ENCODE measurements around the gene DEFB114.

DNA sequence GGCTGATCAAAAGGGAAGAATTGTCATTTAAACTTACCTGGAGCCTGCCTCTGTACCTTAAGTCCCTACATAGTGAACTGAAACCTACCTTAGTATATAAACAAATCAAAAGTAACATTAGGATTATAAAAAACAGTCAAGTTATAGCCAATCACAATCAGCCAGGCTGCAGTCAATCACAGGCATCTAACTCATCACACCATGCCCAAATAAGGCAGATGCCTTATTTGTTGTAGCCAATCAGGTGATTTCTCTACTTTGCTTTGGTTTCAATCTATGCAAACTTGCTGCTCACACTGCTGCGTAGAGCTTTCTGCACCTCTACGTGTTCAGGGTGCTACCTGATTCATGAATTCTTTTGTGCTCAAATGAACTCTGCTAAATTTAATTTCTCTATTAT, 23.8 kb upstream of the DEFB114 start:
- TF ChIP-seq, protein P1, sequence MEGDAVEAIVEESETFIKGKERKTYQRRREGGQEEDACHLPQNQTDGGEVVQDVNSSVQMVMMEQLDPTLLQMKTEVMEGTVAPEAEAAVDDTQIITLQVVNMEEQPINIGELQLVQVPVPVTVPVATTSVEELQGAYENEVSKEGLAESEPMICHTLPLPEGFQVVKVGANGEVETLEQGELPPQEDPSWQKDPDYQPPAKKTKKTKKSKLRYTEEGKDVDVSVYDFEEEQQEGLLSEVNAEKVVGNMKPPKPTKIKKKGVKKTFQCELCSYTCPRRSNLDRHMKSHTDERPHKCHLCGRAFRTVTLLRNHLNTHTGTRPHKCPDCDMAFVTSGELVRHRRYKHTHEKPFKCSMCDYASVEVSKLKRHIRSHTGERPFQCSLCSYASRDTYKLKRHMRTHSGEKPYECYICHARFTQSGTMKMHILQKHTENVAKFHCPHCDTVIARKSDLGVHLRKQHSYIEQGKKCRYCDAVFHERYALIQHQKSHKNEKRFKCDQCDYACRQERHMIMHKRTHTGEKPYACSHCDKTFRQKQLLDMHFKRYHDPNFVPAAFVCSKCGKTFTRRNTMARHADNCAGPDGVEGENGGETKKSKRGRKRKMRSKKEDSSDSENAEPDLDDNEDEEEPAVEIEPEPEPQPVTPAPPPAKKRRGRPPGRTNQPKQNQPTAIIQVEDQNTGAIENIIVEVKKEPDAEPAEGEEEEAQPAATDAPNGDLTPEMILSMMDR (IDR thresholded peaks at IDR 0.05) = no peak
- TF ChIP-seq ZFX (IDR thresholded peaks at IDR 0.05; ENCODE audit: borderline replicate concordance) = no peak
